ENCODE measurements around the gene NUTF2. TPM values are rescaled to one million over a fixed set of nuclear protein-coding genes. Genes with fewer than 3 reads are reported as not detected.

Gene NUTF2
- total RNA-seq, 2 experiments from 2014 or later = 152 to 157 TPM

DNA sequence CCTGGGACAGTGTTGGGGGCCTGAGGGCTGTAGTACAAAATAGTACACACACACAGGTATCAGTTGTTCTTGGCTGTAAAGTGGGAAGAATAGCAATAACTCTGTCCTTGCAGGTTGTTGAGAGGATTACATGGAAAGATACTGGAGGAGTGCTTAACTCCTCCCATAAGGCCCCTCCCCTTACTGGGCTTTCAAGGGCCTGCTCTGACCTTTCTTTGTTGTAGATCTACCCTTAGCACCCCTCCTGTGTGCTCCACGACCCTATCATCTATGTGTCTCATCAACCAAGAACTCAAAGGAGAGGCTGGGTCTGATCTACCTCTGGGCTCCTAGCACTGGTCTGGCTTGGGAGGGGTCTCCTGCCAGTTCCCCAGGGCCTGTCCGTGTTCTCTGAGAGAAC is 17.9 kb downstream of the NUTF2 start:
- ChIA-PET CTCF (interaction anchor here (1.3 to 3.9 kb wide), 2 partner anchors 19 to 48 kb away, joined by 9 to 21 read pairs; partner anchors contain the start of gene NRN1L), POLR2A (interaction anchor here (0.7 kb wide), 1 partner anchor 109 kb away, joined by 3 read pairs; no protein-coding TSS in a partner anchor)
- H3K27ac Mint-ChIP-seq = no peak overlapping the region
- H3K4me3 Mint-ChIP-seq = no peak overlapping the region
- no peaks in the 10 kb centered on the region for H3K9me3 Mint-ChIP-seq
- DNase-seq (no peak), ATAC-seq (no peak)
- no peaks in the 10 kb centered on the region for H3K27me3 Mint-ChIP-seq
- TF ChIP-seq CTCF (IDR thresholded peaks at IDR 0.05) = no peak
- peaks cover 19% of the 10 kb centered on the region for H3K36me3 Mint-ChIP-seq (ENCODE audit: low read depth)
- H3K4me1 Mint-ChIP-seq (ENCODE audit: low read depth) = no peaks in the 10 kb centered on the region
- intact Hi-C loops (cut with micrococcal nuclease) = no loop called here

GRCh38 chr16:67865318-67865717 is 18.6 kb downstream of the NUTF2 start:
- Mint-ChIP-seq H3K36me3 (ENCODE audit: low read depth) (peaks cover 19% of the 10 kb centered on the region), H3K9me3 (no peaks in the 10 kb centered on the region), H3K27me3 (no peaks in the 10 kb centered on the region), H3K4me3 (no peak overlapping the region), H3K27ac (no peak overlapping the region), H3K4me1 (ENCODE audit: low read depth) (no peaks in the 10 kb centered on the region)
- peak; percentile 33 for TF ChIP-seq CTCF (IDR thresholded peaks at IDR 0.05)
- DNase-seq (peak; percentile 30), ATAC-seq (peak; percentile 64)
- ChIA-PET CTCF (interaction anchor here (0.8 to 3.9 kb wide), 3 partner anchors 10 to 49 kb away, joined by 3 to 21 read pairs (median 9); partner anchors contain the start of gene NRN1L), POLR2A (interaction anchor here (0.7 kb wide), 1 partner anchor 108 kb away, joined by 3 read pairs; no protein-coding TSS in a partner anchor)
- intact Hi-C loops (cut with micrococcal nuclease) = no loop called here

DNA sequence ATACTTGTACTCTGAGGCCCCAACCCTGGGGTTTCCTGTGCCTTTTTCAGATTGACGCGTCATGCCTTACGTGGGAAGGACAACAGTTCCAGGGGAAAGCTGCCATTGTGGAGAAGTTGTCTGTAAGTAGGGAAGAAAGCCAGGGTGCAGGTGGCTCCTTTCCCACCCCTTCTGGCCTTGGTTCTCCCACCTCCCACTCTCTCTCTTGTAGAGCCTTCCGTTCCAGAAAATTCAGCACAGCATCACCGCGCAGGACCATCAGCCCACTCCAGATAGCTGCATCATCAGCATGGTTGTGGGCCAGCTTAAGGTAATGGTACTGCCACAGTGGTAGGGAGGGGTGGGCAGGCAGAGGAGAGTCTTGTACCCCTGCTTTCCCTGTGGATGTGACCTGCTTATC is 21.6 kb downstream of the NUTF2 start:
- no peak overlapping the region for H3K27ac Mint-ChIP-seq
- H3K4me3 Mint-ChIP-seq = no peak overlapping the region
- intact Hi-C loops (cut with micrococcal nuclease) = no loop called here
- ChIA-PET POLR2A (interaction anchor here (0.7 kb wide), 1 partner anchor 9 kb away, joined by 3 read pairs; no protein-coding TSS in a partner anchor), CTCF (interaction anchor here (0.7 to 1.9 kb wide), 5 partner anchors 16 to 365 kb away, joined by 3 to 13 read pairs (median 6); no protein-coding TSS in a partner anchor)
- no peaks in the 10 kb centered on the region for H3K9me3 Mint-ChIP-seq
- DNase-seq (no peak), ATAC-seq (no peak)
- H3K27me3 Mint-ChIP-seq = no peaks in the 10 kb centered on the region
- H3K4me1 Mint-ChIP-seq (ENCODE audit: low read depth) = peaks cover 5% of the 10 kb centered on the region
- H3K36me3 Mint-ChIP-seq (ENCODE audit: low read depth) = peaks cover 15% of the 10 kb centered on the region
- no peak for TF ChIP-seq CTCF (IDR thresholded peaks at IDR 0.05)

DNA sequence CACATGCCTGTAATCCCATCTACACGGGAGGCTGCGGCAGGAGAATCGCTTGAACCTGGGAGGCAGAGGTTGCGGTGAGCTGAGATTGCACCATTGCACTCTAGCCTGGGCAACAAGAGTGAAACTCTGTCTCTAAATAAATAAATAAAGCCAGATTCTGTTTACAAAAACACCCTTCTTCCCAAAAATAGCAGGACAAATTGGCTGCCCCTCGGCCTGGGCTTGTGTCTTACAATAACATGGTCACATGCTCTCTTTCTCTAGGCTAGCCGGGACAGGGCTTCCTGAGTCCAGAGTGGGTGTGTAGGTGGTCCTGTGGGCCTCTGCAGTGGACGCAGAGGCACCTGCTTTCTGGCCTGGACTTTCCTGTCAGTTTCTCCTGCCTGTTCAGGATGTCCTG is 22.9 kb downstream of the NUTF2 start:
- POLR2A ChIA-PET = interaction anchor here (0.6 kb wide), 1 partner anchor 394 kb away, joined by 3 read pairs; no protein-coding TSS in a partner anchor
- intact Hi-C loops (cut with micrococcal nuclease) = no loop called here
- no peak for ATAC-seq
- DNase-seq = no peak
- no peak for TF ChIP-seq CTCF (IDR thresholded peaks at IDR 0.05)
- H3K9me3 Mint-ChIP-seq = no peaks in the 10 kb centered on the region
- H3K36me3 Mint-ChIP-seq (ENCODE audit: low read depth) = peaks cover 15% of the 10 kb centered on the region
- CTCF ChIA-PET = interaction anchor here (1.8 to 2.5 kb wide), 2 partner anchors 14 to 53 kb away, joined by 6 to 12 read pairs; no protein-coding TSS in a partner anchor
- no peak overlapping the region for H3K4me3 Mint-ChIP-seq
- H3K4me1 Mint-ChIP-seq (ENCODE audit: low read depth) = peaks cover 14% of the 10 kb centered on the region
- H3K27me3 Mint-ChIP-seq = no peaks in the 10 kb centered on the region
- H3K27ac Mint-ChIP-seq = no peak overlapping the region

DNA sequence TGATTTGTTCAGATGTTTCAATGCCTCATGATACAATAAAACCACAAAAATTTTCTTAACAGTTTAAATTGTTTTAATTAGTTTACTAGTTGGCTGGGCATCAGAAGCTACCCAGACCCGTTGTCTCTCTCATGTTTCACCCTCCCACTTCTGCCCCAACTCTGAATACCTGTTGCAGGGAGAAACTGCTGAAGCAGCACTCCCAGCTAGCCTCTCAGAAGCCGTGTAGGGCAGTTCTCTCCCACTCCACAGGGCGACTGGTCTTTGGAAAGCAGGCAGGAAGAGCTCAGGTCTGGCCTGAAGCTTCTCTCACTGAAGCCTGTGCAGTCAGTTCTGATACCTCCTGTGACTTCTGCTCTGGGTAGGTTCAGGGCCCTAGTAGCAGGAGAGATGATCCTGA is 24.5 kb downstream of the NUTF2 start:
- intact Hi-C loops (cut with micrococcal nuclease) = no loop called here
- POLR2A ChIA-PET = interaction anchor here (0.8 to 1.4 kb wide), 4 partner anchors 9 to 28 kb away, joined by 4 to 6 read pairs (median 4); no protein-coding TSS in a partner anchor
- H3K4me3 Mint-ChIP-seq = no peak overlapping the region
- H3K9me3 Mint-ChIP-seq = no peaks in the 10 kb centered on the region
- CTCF ChIA-PET = interaction anchor here (0.6 to 2.5 kb wide), 8 partner anchors 9 to 76 kb away, joined by 3 to 12 read pairs (median 3); no protein-coding TSS in a partner anchor
- no peak for DNase-seq
- no peak for TF ChIP-seq CTCF (IDR thresholded peaks at IDR 0.05)
- ATAC-seq = no peak
- no peaks in the 10 kb centered on the region for H3K27me3 Mint-ChIP-seq
- H3K36me3 Mint-ChIP-seq (ENCODE audit: low read depth) = peaks cover 12% of the 10 kb centered on the region
- H3K27ac Mint-ChIP-seq = peak overlapping the region; percentile 49
- peaks cover 26% of the 10 kb centered on the region for H3K4me1 Mint-ChIP-seq (ENCODE audit: low read depth)

Data from activated CD8-positive, alpha-beta T cell treated with anti-CD3 and anti-CD28 coated beads for 36 hours (primary cell).